Stimulated activated CD4-positive, alpha-beta T cell treated with anti-CD3 and anti-CD28 coated beads, Interleukin-1b, Interleukin-23, amount 100 ng/mL, for 24 hours (primary cell): ENCODE results near the gene SDF4.

ENCODE experiments used
- DNase-seq, 4 experiments: peaks; one replicate each; pipeline ENCODE4 v3.0.0-alpha.2; 2020; ENCODE audit warnings: low read depth in 4 of 4, low spot score in 1 of 4

SDF4 gene

GRCh38 chr1:1168451-1169411 is 63.1 kb downstream of the SDF4 start:
- no peak for DNase-seq

DNA sequence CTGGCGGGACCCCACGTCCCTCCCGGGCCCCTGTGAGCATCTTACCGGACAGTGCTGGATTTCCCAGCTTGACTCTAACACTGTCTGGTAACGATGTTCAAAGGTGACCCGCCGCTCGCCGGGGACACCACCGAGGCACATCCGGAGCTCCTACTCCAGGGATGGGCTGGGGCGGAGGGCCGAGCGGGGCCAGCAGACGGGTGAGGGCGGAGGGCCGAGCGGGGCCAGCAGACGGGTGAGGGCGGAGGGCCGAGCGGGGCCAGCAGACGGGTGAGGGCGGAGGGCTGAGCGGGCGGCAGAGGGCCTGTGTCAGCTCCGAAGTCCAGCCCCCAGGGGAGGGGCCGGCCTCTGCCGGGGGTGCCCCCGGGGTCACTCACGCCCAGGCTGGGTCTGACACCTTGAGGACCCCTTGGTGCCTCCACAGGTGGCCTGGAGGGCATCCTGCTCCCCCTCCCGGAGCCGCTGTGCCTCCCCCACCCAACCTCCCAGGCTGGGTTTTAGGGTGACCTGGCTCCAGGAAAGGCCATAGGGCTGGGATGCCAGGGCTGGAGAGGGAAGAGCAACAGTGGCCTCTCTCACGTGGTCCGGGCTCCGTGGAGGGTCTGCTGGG is 63.9 kb downstream of the SDF4 start:
- DNase-seq, result no peak

- DNase-seq, result no peak
Measured at GRCh38 chr1:1167398-1167821, 64.4 kb downstream of the SDF4 start.
